Vagina (tissue), 2 donors: ENCODE data around the gene TBC1D21. TPM values are rescaled to one million over a fixed set of nuclear protein-coding genes. Genes with fewer than 3 reads are reported as not detected.

Experiments used
- DNase-seq, 2 donors: peaks; one replicate each; pipeline ENCODE4 v3.0.0-alpha.2; 2017; ENCODE audit errors: extremely low spot score in 2 of 2
- H3K27ac ChIP-seq: fragments of 200-600 bp; sonication (generic); one replicate; pipeline ENCODE4 v1.5.1; 2019
- H3K27me3 ChIP-seq: fragments of 200-600 bp; sonication (generic); one replicate; pipeline ENCODE4 v1.5.1; 2019
- H3K36me3 ChIP-seq, 2 donors: fragments of 200-600 bp; sonication (generic); one replicate each; pipeline ENCODE4 v1.5.1; 2017 to 2019
- H3K4me1 ChIP-seq: fragments of 200-600 bp; sonication (generic); one replicate; pipeline ENCODE4 v1.5.1; 2019
- H3K4me3 ChIP-seq, 2 donors: fragments of 200-600 bp; sonication (generic); 1 replicate in 1 of 2; 2 replicates in 1 of 2; pipeline ENCODE4 v1.5.1; 2016 to 2019
- H3K9me3 ChIP-seq: fragments of 200-600 bp; sonication (generic); one replicate; pipeline ENCODE4 v1.5.1; 2019
- CTCF ChIP-seq, 3 experiments: fragments of 450-650 bp in 2 of 3; fragments of 200-600 bp in 1 of 3; sonication (generic) in 1 of 3; IDR thresholded peaks; one replicate each; pipeline ENCODE4 v1.5.1; 2017 to 2019; ENCODE audit warnings: antibody characterized with exemption in 3 of 3, mild to moderate bottlenecking in 2 of 3, moderate library complexity in 2 of 3
- POLR2A ChIP-seq, 2 donors: fragments of 450-650 bp; IDR thresholded peaks; one replicate each; pipeline ENCODE4 v1.6.1; 2017; ENCODE audit warnings: antibody characterized with exemption in 2 of 2, mild to moderate bottlenecking in 2 of 2, moderate library complexity in 2 of 2
- POLR2AphosphoS5 ChIP-seq, 2 donors: sonication (generic); formaldehyde crosslinking; IDR thresholded peaks; one replicate each; pipeline ENCODE4 v1.9.0; 2017; ENCODE audit warnings: antibody characterized with exemption in 2 of 2, mild to moderate bottlenecking in 2 of 2, low read depth in 1 of 2; ENCODE audit not compliant: insufficient read depth in 1 of 2
- intact Hi-C: fragments of 100-400 bp; cut with DNase I; formaldehyde crosslinking; loops from one replicate; pipeline ENCODE4 v1.15.1; 2023
- total RNA-seq: library from RNA; depleted of rRNA; stranded (reverse); fragments of >200 nt; gene quantifications from one replicate; pipeline ENCODE4 v1.2.3, GENCODE V29; 2016

TBC1D21 gene
- total RNA-seq, 1 donor from 2014 or later = not detected

- TF ChIP-seq POLR2AphosphoS5 (IDR thresholded peaks at IDR 0.05; ENCODE audit: insufficient read depth in 1 of 2, low read depth in 1 of 2) (no peak), POLR2A (IDR thresholded peaks at IDR 0.05) (no peak), CTCF (IDR thresholded peaks at IDR 0.05) (no peak)
- no peak overlapping the region for H3K27ac ChIP-seq
- no peaks in the 10 kb centered on the region for H3K27me3 ChIP-seq
- no peaks in the 10 kb centered on the region for H3K36me3 ChIP-seq
- H3K4me3 ChIP-seq = no peak overlapping the region
- no peaks in the 10 kb centered on the region for H3K4me1 ChIP-seq
- DNase-seq = no peak
- H3K9me3 ChIP-seq = no peaks in the 10 kb centered on the region
- intact Hi-C loops = no loop called here
Measured at GRCh38 chr15:73838831-73839426, 34.4 kb upstream of the TBC1D21 start.

- Histone ChIP-seq H3K27me3 (no peaks in the 10 kb centered on the region), H3K36me3 (no peaks in the 10 kb centered on the region), H3K9me3 (no peaks in the 10 kb centered on the region), H3K4me1 (no peaks in the 10 kb centered on the region), H3K27ac (no peak overlapping the region), H3K4me3 (no peak overlapping the region)
- no peak for DNase-seq
- TF ChIP-seq CTCF (IDR thresholded peaks at IDR 0.05) = no peak
- no peak for TF ChIP-seq POLR2AphosphoS5 (IDR thresholded peaks at IDR 0.05; ENCODE audit: insufficient read depth in 1 of 2, low read depth in 1 of 2)
- no peak for TF ChIP-seq POLR2A (IDR thresholded peaks at IDR 0.05)
- intact Hi-C loops = no loop called here
Measured at GRCh38 chr15:73839699-73840377, 33.5 kb upstream of the TBC1D21 start.

GRCh38 chr15:73840771-73841170, 32.6 kb upstream of the TBC1D21 start:
- TF ChIP-seq POLR2AphosphoS5 (IDR thresholded peaks at IDR 0.05; ENCODE audit: insufficient read depth in 1 of 2, low read depth in 1 of 2) = no peak
- TF ChIP-seq POLR2A (IDR thresholded peaks at IDR 0.05) = no peak
- TF ChIP-seq CTCF (IDR thresholded peaks at IDR 0.05) = no peak
- intact Hi-C loops = no loop called here
- Histone ChIP-seq H3K4me3 (no peak overlapping the region), H3K9me3 (no peaks in the 10 kb centered on the region), H3K27ac (no peak overlapping the region), H3K36me3 (no peaks in the 10 kb centered on the region), H3K27me3 (no peaks in the 10 kb centered on the region), H3K4me1 (no peaks in the 10 kb centered on the region)
- no peak for DNase-seq

GRCh38 chr15:73841756-73842725, 31.3 kb upstream of the TBC1D21 start:
- no peak for TF ChIP-seq POLR2AphosphoS5 (IDR thresholded peaks at IDR 0.05; ENCODE audit: insufficient read depth in 1 of 2, low read depth in 1 of 2)
- TF ChIP-seq CTCF (IDR thresholded peaks at IDR 0.05) = no peak
- no peak for TF ChIP-seq POLR2A (IDR thresholded peaks at IDR 0.05)
- Histone ChIP-seq H3K27ac (no peak overlapping the region), H3K36me3 (no peaks in the 10 kb centered on the region), H3K27me3 (no peaks in the 10 kb centered on the region), H3K9me3 (no peaks in the 10 kb centered on the region), H3K4me1 (no peaks in the 10 kb centered on the region), H3K4me3 (no peak overlapping the region)
- intact Hi-C loops = no loop called here
- DNase-seq = no peak
